Nucleus accumbens (tissue), 56 donors: ENCODE measurements around the gene GRB10.

Experiments
- DNase-seq, 56 donors: peaks; one replicate each; lab custom pipeline; 2025; lab: John Stamatoyannopoulos, UW

GRB10 gene

DNA sequence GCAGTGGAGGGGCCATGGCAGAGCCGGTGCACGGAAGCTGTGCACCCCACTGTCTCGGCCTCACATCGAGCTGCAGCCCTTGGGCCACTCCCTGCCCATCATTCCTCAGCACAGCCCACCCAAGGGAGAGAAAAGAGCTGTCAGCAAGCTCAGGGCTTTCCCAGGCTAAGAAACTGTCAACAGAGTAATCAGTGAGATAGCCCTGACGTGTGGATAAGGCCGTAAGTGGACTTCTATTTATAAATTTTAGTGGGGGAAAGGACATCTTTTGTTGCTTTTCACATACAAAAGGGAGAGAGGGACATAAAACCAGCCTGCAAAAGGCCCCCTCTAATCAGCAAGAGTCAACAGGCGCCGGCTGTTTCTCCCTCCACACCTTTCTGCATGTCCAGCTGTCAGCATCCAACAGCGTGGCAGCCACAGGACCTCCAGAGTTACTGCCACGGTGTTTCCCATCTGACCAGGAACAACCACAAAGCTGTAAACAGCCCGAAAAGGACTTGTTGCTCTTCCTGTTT, 160.7 kb downstream of the GRB10 start:
- DNase-seq: no peak

DNA sequence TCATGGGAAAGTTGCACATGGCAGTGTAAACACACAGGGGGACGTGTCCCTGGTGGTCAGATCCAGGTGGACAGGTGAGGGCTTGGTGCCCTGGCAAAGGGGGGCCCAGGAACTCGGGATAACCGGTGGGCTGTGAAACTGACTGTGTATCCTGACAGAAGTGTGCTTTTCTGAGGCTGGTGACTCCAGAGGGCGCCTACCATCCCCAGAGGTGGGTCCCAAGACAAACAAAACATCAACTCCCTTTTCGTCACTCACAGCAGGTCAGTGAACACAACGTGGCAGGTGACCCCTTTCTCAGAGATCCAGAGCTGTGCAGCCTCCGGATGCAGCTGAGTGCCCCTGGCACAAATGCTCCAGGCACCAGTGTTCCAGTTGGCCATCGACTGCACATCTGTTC, 161.5 kb downstream of the GRB10 start:
- no peak for DNase-seq

DNA sequence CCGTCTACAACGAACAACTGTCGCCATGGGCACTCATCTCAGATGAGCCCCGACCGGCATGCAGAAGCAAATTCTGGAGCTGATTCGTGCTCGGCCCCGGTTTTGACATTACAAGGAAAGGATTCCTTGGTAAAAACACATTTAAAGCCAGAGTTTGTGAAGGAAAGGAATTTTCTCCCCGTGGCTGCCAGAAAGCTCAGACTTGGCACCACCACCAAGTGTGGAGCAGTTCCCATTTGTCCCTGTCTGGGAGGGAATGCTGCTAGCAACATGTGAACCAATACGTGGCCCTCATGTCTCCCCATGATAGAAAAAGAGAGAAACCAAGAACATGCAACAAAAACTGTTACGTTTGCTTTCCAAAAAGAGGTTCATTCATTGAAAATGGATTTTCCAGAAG, 162.3 kb downstream of the GRB10 start:
- DNase-seq: no peak

DNA sequence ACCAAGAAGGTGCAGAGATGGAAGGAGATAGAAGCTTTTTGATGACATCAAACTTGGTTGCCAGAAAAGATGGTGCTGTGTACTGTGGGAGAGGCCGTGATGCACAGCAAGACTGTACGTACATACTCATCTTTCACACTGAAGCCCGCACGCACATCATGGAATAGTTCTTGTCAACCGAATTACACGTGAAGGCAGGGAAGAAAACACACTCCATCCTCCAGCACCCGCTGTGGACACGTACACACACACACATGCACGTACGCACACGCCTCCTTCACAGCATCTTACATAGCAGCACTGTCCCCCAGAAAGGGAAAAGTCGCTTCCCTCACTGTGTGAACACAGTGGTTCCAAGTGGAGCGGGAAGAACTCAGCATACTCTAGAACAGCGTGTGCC, 163.0 kb downstream of the GRB10 start:
- no peak for DNase-seq

DNA sequence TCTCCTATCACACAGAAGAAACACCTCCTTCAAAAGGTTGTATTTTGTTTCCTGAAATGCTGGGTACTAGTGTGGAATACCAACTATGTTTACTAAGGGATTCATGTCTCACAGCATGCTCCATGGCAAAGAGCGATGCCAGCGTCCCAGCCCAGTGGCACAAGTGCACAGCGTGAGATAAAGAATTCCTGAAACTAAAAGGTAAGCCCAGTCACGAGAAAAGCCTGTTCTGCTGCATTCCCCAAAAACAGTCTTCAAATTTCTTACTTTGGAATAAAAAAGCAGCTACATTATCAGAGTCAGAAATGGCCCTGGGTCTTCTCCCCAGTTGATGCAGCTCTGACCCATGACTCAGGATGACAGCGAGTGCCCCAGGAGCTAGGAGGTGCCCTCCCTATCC, 164.4 kb downstream of the GRB10 start:
- DNase-seq: no peak

DNA sequence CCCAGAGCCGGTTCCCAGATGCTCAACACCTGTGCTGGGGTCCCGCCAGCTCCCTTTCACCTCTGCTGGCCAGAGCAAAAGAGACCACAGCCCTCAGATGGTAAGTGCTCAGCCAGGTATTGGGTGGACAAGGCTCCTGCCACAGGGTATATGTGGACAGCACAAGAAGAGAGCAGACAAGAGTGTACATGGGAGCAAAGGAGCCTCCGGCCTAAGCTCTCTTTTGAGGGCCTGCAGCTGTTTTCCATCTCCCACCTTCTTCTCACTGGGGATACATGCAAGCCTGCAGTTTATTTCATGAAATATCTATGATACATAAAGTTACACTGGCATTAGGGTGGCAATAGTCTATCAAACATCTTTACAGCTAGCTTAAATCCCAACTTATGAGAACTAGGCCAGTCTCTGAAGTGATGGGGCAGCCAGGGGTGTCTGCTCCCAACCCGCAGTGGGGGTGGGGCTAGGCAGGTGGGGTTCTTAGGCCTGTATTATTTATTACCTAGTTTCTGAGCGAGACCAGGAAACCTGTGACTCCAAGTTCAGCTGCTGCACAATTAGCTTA, 167.1 kb downstream of the GRB10 start:
- DNase-seq: no peak

DNA sequence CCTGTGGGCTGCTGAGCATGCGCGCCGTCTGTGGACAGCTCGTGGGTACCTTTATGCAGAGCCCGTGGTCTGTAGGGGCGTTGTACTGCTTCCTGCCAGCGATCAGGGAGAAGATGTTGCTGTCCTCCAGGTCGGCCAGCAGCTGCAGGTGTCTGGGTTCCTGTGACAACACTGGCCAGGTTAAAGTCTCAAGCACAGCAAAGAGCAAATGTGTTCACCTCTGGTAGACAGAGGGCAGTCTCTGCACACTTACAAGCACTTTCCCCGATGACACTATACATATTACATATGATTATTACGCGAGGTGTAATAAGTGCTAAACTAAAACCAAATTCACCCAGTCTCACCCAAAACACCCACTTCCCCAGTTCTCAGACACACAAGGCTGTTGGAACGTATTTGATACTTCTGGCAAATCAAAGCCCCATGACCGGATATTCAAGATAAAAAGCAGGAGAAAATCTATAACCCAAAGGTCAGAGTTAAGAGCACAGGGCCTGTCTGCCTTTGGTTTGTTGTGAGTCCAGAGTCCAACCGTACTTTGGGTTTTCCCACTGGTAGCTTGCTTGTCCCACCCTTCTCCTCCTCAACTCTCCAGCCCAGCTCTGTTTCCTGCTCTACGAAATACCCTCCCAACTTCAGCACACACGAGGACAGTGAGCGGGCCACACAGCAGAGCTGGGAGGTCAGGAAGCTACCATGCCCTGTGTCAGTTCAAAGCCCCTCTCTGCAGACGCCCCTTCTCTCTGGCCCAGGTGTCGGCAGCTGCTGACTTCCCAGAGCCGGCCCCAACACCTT, 167.8 kb downstream of the GRB10 start:
- DNase-seq: no peak

DNA sequence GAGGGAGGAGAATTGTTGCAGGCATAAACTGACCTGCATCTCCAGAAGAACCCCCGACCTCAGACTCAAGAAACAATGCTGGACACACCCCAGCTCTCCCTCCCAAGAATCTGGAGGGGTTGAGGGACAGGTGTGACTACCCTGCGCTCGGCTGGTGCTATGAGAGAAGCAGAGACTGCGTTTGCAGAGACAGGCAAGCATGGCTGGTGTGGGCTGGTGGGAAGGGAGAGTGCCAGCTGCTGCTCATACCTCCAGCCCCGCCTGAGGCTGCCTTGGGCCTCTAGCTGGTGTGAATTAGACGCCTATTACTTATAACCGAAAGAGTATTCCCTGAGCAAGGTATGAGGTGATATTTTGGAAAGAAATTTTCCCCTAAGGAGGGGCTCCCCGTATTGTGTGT, 169.2 kb downstream of the GRB10 start:
- DNase-seq: no peak

DNA sequence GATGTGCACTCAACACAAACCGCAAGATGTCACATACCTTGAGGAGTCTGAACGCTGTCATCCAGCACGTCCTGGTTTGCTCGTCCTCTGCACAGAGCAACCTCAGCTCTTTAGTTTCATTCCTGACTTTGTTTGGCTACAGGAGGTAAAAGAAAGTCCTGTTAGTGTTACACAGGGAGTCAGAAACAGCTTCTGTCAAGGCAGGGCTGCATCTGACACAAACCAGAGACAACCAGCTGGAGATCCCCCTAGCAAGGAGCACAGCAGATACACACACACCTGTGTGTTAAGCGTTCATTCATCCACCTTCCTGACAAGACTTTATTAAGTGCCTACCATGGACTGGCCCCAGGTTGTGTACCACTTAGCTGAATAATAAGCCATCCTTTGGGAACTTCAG, 170.0 kb downstream of the GRB10 start:
- no peak for DNase-seq

DNA sequence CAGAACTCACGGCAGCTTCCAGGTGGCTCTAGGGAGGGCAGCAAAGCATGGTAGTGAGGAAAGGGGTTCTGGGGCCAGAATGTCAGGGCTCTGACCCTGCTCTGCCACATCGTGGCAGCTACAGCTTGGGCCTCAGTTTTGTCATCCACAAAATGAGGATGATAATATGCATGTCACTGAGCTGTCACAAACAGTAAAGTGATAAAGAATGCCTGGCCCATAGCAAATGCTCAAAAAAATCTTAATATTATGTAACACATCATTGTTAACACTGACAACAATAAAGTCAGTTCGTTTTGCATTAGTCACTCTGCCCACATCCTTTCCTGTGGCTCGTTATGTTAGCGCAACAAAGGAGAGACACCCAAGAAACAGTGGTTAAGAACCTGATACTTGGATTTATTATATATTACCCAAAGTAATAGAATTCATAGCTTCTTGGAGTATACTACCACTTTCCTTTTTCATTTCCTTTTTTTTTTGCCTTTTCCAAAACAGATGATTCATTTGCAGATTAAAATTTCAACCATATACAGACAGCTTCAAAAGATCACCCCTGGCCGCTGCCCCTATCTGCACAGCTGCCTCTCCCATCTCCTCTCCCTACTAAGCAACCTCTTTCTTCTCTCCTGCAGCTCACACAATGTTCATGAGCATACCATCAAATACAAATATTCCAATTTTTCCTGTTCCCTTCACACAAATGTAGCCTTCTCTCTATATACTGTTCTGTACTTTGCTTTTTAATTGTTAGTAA, 172.0 kb downstream of the GRB10 start:
- DNase-seq: peak in 4 of 56 donors; percentile 12 to 43 (median 14)

DNA sequence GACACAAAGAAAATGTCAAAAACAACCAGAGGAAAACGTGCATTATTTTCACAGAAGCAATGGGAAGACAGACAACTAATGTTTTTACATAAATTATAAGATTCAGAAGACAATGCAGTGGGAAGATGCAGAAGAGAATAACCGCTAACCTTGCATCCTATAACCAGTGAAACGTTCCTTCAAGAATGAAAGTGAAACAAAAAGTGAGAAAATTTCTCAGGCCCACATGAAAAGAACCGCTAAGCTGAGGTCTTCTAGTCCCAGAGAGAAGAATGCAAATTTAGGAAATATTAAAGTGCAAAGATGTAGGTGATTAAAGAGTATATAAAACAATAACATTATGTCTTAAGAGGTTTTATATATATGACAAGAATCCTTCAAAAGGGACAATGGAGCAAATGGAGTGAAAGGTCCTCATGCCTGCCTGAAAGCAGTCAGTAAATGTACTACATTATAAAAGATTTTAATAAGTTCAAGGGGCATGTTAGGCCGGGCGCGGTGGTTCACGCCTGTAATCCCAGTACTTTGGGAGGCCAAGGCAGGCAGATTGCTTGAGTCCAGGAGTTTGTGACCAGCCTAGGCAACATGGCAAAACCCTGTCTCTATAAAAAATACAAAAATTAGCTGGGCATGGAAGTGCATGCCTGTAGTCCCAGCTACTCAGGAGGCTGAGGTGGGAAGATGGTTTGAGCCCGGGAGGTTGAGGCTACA, 174.3 kb downstream of the GRB10 start:
- DNase-seq: no peak

DNA sequence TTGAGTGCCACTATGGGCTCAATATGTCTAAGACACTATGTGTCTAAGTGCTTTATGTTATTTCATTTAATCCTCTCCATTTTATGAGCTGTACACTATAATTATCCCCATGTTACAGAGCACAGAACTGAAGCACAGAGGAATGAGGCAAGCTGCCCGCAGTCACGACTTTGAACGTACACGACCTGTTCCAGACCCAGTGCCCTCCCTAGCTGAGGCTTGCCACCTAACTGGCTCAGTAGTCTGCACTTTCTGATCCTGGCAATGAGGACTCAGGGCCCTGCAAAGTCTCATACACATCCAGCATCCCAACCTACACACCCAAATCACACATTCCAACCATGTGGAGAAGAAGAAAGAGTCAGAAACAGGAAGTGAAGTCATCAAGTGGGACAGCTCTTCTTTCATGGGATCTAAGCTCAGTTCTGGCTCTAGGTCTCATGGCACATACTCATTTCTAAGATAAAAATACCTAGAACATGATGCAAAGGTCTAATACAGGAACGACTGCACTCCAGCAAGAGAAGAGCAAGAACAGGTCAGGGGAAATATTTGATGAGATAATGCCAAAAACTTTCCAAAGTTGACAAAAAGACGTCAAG, 175.1 kb downstream of the GRB10 start:
- no peak for DNase-seq

DNA sequence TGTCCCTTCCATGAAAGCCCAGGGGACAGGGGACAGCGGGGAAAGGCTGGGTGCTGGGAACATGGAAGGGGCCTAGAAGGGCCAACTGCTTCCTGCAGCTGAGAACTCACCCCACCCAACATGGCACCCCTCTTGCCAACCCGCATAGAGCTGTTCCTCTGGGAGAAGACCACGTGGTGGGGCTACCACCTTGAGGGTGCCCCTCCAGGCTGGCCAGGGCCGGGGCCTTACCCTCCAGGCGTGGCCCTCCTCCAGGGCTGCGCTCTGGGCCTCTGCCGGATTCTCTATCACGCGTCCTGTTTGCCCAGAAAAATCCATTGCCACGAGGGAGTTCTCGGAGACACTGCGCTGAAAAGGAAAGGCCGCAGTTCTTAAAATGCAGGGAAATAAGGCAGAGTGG, 177.6 kb downstream of the GRB10 start:
- no peak for DNase-seq

DNA sequence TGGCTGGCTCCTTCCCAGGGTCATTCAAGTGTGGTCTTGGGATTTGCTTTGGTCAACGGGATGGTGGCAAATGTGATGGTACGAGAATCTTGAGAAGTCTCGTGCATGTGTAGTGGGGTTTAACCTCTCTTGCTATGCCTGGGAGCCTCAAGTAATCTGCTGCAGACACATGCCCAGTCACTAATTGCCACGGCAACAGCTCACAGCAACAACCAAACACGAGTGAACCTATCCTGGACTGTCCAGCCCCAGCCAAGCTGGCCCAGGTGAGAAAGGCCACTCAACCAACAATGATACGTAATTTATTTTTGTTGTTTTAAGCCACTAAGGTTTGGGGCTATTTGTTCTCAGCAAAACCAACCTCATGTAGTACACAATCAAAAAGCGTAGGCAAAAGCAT, 179.4 kb downstream of the GRB10 start:
- no peak for DNase-seq

DNA sequence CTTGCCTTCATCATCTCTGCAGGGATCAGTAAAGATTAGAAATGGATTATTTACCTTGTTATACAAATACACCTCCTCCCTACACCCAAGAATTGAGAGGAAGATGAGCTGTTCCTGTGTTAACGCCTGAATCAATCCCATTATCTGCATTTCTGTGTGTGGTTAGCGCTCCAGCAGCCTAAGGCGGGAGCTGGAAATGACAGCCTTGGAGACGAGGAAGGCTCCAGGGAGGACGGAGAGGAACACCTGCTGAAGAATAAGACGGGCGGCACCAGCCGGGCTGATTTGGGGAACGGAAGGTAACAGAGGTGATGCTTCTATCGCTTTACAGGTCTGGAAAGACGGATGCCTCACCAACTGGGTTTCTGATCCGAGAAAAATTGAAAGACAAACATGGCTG, 183.3 kb downstream of the GRB10 start:
- peak in 11 of 56 donors; percentile 10 to 48 (median 25) for DNase-seq

DNA sequence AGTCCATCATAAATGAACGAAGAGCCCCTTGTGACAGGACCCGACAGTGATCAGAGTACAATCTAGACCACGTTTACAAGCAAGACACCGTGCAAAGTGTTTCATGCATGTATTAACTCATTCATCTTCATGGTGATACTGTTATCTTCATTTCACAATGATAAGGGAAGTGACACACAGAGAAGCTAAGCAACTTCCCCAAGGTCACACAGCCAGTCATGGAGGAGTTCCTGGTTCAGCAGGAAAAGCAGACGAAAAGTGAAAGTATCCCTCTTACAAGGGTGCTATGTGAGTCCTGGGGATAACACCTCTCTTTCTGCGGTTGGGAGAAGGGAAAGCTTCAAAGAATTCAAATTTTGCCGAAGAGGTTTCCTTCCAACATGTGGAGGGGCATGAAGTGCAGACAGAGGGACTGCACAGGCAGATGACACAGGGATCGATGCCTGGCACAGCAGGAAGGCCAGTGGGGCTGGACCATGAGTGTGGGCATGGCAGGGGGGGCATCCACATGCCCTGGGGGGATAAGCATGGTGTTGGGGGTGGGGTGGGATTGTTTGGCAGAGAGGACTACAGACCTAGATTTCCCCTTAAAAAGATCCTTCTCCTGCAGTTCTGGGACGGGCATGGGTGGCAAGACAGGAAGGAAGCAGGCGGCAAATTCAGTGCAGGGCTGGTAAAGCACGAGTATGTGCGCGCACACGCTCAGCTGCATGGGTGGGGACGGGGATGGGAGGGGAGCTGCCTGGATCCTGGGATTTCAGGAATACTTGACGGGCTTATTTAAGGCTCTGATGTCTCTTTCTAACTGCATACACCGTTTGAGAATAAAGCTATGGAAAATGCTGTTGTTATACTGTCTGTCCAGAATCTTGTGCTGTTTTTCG, 184.0 kb downstream of the GRB10 start:
- DNase-seq: peak in 12 of 56 donors; percentile 10 to 63 (median 27)

DNA sequence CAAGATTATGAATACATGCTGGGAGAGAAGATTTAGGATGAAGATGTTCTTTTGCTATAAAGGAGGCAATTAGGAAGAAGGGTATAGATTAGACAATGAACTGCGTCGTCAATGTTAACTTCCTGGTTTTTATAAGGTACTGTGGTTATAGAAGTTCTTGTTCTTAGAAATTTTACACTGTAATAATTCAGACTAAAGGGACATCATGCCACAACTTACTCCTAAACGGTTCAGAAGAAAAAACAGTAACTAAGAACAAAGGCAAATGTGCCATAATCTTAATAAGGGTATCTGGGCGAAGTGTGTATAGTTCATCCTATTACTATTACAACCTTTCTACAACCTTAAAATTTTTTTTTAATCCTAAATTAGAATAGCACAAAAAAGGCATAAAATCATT, 186.2 kb downstream of the GRB10 start:
- no peak for DNase-seq

DNA sequence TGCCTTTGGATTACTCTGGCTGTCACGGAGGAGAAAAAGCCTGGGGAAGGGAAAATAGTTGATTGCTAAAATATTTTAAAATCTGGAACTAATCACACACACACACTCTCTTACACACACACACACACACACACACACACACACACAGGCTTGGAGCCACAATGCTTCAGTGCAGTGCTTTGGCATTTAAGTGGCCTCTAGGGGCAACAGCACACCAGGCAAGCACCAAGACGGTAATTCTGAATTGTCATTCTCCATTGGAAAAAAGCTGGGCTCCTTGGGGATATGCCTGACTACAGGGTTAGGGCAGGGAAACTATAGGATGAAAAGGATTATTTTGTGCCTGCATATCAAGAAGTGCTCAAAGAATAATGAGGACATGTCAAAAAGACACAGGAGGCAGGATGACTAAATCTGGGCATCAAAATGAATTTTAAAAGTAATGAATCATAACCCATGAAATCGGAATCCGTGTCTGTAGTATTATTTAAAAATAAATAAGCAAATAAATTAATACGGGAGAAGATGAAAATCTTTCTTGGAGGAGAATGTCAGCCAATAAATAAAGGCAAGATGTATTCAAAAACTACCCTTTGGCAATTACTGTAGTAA, 187.1 kb downstream of the GRB10 start:
- peak in 41 of 56 donors; percentile 6 to 73 (median 39) for DNase-seq
